ENCODE data around the gene RBM45. TPM values are rescaled to one million over a fixed set of nuclear protein-coding genes. Genes with fewer than 3 reads are reported as not detected.

Gene RBM45
- total and polyA plus RNA-seq, 7 donors: 3.4 to 9.5 (median 4.5) TPM

DNA sequence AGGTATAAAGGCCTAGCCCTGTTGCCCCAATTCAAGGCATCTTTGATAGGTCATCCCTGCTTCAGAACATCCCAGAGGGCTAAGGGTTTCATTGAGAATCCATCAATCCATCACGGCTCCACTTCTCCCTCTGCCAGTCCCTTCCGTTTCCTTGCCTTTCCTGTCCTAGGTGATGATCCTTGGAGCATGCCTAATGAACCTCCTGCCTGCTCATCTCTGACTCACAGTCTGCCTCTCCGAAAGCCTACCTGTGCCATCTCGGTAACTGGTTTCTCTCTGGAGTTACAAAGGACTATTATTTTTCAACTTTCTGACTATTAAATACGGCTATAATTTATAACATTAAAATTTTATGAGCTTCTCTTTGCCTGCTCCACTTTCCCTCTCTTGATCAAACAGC, 45.3 kb downstream of the RBM45 start:
- no peaks in the 10 kb centered on the region for H3K36me3 ChIP-seq (ENCODE audit: insufficient read depth in 1 of 2, low read depth in 1 of 2)
- H3K4me1 ChIP-seq: no peaks in the 10 kb centered on the region
- ATAC-seq: no peak
- intact Hi-C loops (cut with DNase I): no loop called here
- H3K27ac ChIP-seq: no peak overlapping the region
- no peaks in the 10 kb centered on the region for H3K27me3 ChIP-seq (ENCODE audit: insufficient read depth in 3 of 3, low read length in 2 of 3)
- TF ChIP-seq, protein P1, sequence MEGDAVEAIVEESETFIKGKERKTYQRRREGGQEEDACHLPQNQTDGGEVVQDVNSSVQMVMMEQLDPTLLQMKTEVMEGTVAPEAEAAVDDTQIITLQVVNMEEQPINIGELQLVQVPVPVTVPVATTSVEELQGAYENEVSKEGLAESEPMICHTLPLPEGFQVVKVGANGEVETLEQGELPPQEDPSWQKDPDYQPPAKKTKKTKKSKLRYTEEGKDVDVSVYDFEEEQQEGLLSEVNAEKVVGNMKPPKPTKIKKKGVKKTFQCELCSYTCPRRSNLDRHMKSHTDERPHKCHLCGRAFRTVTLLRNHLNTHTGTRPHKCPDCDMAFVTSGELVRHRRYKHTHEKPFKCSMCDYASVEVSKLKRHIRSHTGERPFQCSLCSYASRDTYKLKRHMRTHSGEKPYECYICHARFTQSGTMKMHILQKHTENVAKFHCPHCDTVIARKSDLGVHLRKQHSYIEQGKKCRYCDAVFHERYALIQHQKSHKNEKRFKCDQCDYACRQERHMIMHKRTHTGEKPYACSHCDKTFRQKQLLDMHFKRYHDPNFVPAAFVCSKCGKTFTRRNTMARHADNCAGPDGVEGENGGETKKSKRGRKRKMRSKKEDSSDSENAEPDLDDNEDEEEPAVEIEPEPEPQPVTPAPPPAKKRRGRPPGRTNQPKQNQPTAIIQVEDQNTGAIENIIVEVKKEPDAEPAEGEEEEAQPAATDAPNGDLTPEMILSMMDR (IDR thresholded peaks at IDR 0.05): no peak
- WGBS, 3 donors: 83 to 89% (median 84%) methylated on average over 5 of the region's 5 CpGs
- no peak overlapping the region for H3K4me3 ChIP-seq
- no peaks in the 10 kb centered on the region for H3K9me3 ChIP-seq
- no peak for DNase-seq

DNA sequence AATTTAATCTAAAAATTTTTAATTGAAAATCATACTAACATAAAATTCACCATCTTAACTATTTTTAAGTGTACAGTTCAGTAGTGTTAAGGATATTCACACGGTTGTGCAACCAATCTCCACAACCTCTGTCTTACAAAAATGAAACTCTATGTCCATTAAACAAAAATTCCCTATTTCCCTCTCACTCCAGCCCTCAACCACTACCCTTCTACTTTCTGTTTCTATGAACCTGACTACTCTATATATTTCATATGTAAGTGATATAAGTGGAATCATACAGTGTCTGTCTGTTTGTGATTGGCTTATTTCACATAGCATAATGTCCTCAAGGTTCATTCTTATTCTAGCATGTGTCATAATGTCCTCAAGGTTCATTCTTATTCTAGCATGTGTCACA, 47.7 kb downstream of the RBM45 start:
- H3K4me1 ChIP-seq: no peaks in the 10 kb centered on the region
- H3K36me3 ChIP-seq (ENCODE audit: insufficient read depth in 1 of 2, low read depth in 1 of 2): no peaks in the 10 kb centered on the region
- no peaks in the 10 kb centered on the region for H3K27me3 ChIP-seq (ENCODE audit: insufficient read depth in 3 of 3, low read length in 2 of 3)
- H3K4me3 ChIP-seq: no peak overlapping the region
- no peak for DNase-seq
- 82 to 93% (median 86%) methylated on average over 1 of the region's 1 CpG for WGBS, 3 donors
- H3K27ac ChIP-seq: no peak overlapping the region
- intact Hi-C loops (cut with DNase I): no loop called here
- H3K9me3 ChIP-seq: no peaks in the 10 kb centered on the region
- TF ChIP-seq, protein P1 (IDR thresholded peaks at IDR 0.05): no peak
- ATAC-seq: no peak

- Histone ChIP-seq H3K4me3 (no peak overlapping the region), H3K36me3 (ENCODE audit: insufficient read depth in 1 of 2, low read depth in 1 of 2) (no peaks in the 10 kb centered on the region), H3K9me3 (no peaks in the 10 kb centered on the region), H3K4me1 (no peaks in the 10 kb centered on the region), H3K27ac (no peak overlapping the region), H3K27me3 (ENCODE audit: insufficient read depth in 3 of 3, low read length in 2 of 3) (no peaks in the 10 kb centered on the region)
- ATAC-seq: no peak
- WGBS, 3 donors: 84 to 94% (median 91%) methylated on average over 1 of the region's 1 CpG
- no peak for DNase-seq
- intact Hi-C loops (cut with DNase I): no loop called here
- TF ChIP-seq, protein P1 (IDR thresholded peaks at IDR 0.05): no peak
Observed at GRCh38 chr2:178160601-178161000, 48.4 kb downstream of the RBM45 start.

DNA sequence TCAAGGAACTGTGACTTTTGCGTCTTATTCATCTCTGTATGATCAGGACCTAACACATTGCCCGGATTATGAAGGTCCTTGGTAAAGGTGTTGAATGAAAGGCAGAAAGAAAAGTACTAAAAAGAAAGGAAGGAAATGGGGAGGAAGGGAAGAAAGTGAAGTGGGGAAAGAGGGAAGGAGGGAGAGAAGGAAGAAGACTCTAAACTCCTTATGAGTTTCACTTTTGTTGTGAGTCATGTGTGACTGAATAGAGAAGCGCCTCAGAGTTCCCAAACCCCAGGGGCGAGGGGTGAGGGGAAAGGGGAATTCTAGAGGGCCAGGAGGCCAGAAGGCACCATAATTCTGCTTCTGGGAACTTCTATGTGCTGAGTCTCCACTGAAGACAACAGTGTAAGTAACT, 51.2 kb downstream of the RBM45 start:
- Histone ChIP-seq H3K4me3 (no peak overlapping the region), H3K27ac (no peak overlapping the region), H3K9me3 (no peaks in the 10 kb centered on the region), H3K4me1 (no peaks in the 10 kb centered on the region), H3K27me3 (ENCODE audit: insufficient read depth in 3 of 3, low read length in 2 of 3) (no peaks in the 10 kb centered on the region), H3K36me3 (ENCODE audit: insufficient read depth in 1 of 2, low read depth in 1 of 2) (no peaks in the 10 kb centered on the region)
- TF ChIP-seq, protein P1 (IDR thresholded peaks at IDR 0.05): no peak
- intact Hi-C loops (cut with DNase I): no loop called here
- WGBS, 3 donors: 74 to 79% (median 77%) methylated on average over 4 of the region's 4 CpGs
- DNase-seq: no peak
- ATAC-seq: no peak

DNA sequence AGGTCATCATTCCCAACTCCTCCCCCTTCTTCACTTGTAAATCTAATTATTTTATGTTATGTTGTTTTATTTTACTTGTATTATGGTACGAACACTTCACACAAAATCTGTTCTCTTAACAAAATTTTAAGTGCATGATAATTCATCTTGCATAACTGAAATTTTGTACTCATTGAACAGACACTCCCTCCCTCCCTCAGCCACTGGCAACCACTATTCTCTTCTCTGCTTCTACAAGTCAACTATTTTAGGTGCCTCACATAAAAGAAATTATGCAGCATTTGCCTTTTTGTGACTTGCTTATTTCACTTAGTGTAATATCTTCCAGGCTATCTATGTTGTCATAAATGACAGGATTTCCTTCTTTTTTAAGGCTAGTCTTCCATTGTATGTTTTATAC, 51.7 kb downstream of the RBM45 start:
- no peak overlapping the region for H3K27ac ChIP-seq

More for the DNA sequence above, 51.7 kb downstream of the RBM45 start:
- Histone ChIP-seq H3K27me3 (ENCODE audit: insufficient read depth in 3 of 3, low read length in 2 of 3) (no peaks in the 10 kb centered on the region), H3K9me3 (no peaks in the 10 kb centered on the region), H3K4me3 (no peak overlapping the region), H3K4me1 (no peaks in the 10 kb centered on the region), H3K36me3 (ENCODE audit: insufficient read depth in 1 of 2, low read depth in 1 of 2) (no peaks in the 10 kb centered on the region)
- intact Hi-C loops (cut with DNase I): no loop called here
- DNase-seq: no peak
- TF ChIP-seq, protein P1 (IDR thresholded peaks at IDR 0.05): no peak
- 0 to 65% (median 61%) methylated on average over 1 of the region's 1 CpG for WGBS, 3 donors
- no peak for ATAC-seq
